Dendritic cell treated with granulocyte-macrophage colony-stimulating factor and Interleukin-4, amounts not matched to agents 40 ng/mL and 50 ng/mL, for 4 days (primary cell): Measurements from ENCODE around the gene NXNL2.

Source experiments
- H3K27ac Mint-ChIP-seq: one replicate; pipeline ENCODE4 v1.8.0; 2022; ENCODE audit warnings: mild to moderate bottlenecking, mixed read lengths
- H3K27me3 Mint-ChIP-seq: one replicate; pipeline ENCODE4 v1.8.0; 2022; ENCODE audit warnings: mild to moderate bottlenecking, mixed read lengths
- H3K36me3 Mint-ChIP-seq: one replicate; pipeline ENCODE4 v1.8.0; 2022; ENCODE audit warnings: low read depth, mixed read lengths
- H3K4me1 Mint-ChIP-seq: one replicate; pipeline ENCODE4 v1.8.0; 2022; ENCODE audit warnings: low read depth, mixed read lengths
- H3K4me3 Mint-ChIP-seq: one replicate; pipeline ENCODE4 v1.8.0; 2022; ENCODE audit warnings: mild to moderate bottlenecking, moderate library complexity, mixed read lengths
- H3K9me3 Mint-ChIP-seq: one replicate; pipeline ENCODE4 v1.8.0; 2022; ENCODE audit warnings: mixed read lengths
- intact Hi-C: fragments of 100-400 bp; cut with micrococcal nuclease; formaldehyde crosslinking; loops from one replicate; pipeline ENCODE4 v1.15.0; 2022

NXNL2 gene

GRCh38 chr9:88578121-88579049 lies 43.4 kb downstream of the NXNL2 start:
- peaks cover 13% of the 10 kb centered on the region for H3K27me3 Mint-ChIP-seq
- no peaks in the 10 kb centered on the region for H3K36me3 Mint-ChIP-seq
- H3K27ac Mint-ChIP-seq: no peak overlapping the region
- peaks cover 18% of the 10 kb centered on the region for H3K4me1 Mint-ChIP-seq
- no peaks in the 10 kb centered on the region for H3K9me3 Mint-ChIP-seq
- intact Hi-C loops: loop anchor here (1.0 to 5.0 kb wide), 3 partner anchors 270 to 628 kb away; no protein-coding TSS in a partner anchor
- peak overlapping the region; percentile 46 for H3K4me3 Mint-ChIP-seq

- Mint-ChIP-seq H3K27me3 (peaks cover 13% of the 10 kb centered on the region), H3K4me1 (peaks cover 21% of the 10 kb centered on the region), H3K9me3 (no peaks in the 10 kb centered on the region), H3K36me3 (no peaks in the 10 kb centered on the region), H3K27ac (no peak overlapping the region), H3K4me3 (no peak overlapping the region)
- intact Hi-C loops: loop anchor here (2.0 to 5.0 kb wide), 2 partner anchors 270 to 402 kb away; no protein-coding TSS in a partner anchor
These were observed 44.2 kb downstream of the NXNL2 start for GRCh38 chr9:88579050-88579715.

GRCh38 chr9:88580961-88581360 lies 46.0 kb downstream of the NXNL2 start:
- no peaks in the 10 kb centered on the region for H3K36me3 Mint-ChIP-seq
- peaks cover 21% of the 10 kb centered on the region for H3K4me1 Mint-ChIP-seq
- H3K27ac Mint-ChIP-seq: no peak overlapping the region
- intact Hi-C loops: no loop called here
- no peak overlapping the region for H3K4me3 Mint-ChIP-seq
- no peaks in the 10 kb centered on the region for H3K9me3 Mint-ChIP-seq
- H3K27me3 Mint-ChIP-seq: peaks cover 9% of the 10 kb centered on the region

GRCh38 chr9:88583901-88584596 lies 49.1 kb downstream of the NXNL2 start:
- intact Hi-C loops: no loop called here
- H3K36me3 Mint-ChIP-seq: no peaks in the 10 kb centered on the region
- H3K9me3 Mint-ChIP-seq: peaks cover 9% of the 10 kb centered on the region
- no peak overlapping the region for H3K27ac Mint-ChIP-seq
- H3K4me1 Mint-ChIP-seq: peaks cover 22% of the 10 kb centered on the region
- peaks cover 2% of the 10 kb centered on the region for H3K27me3 Mint-ChIP-seq
- no peak overlapping the region for H3K4me3 Mint-ChIP-seq

GRCh38 chr9:88585426-88585825 lies 50.4 kb downstream of the NXNL2 start:
- intact Hi-C loops: no loop called here
- Mint-ChIP-seq H3K9me3 (peaks cover 9% of the 10 kb centered on the region), H3K4me1 (peaks cover 22% of the 10 kb centered on the region), H3K27me3 (peaks cover 2% of the 10 kb centered on the region), H3K27ac (no peak overlapping the region), H3K4me3 (no peak overlapping the region), H3K36me3 (no peaks in the 10 kb centered on the region)

GRCh38 chr9:88586452-88586851 lies 51.5 kb downstream of the NXNL2 start:
- Mint-ChIP-seq H3K27ac (no peak overlapping the region), H3K27me3 (peaks cover 2% of the 10 kb centered on the region), H3K4me3 (no peak overlapping the region), H3K4me1 (peaks cover 22% of the 10 kb centered on the region), H3K36me3 (no peaks in the 10 kb centered on the region), H3K9me3 (peaks cover 9% of the 10 kb centered on the region)
- intact Hi-C loops: no loop called here

- Mint-ChIP-seq H3K27me3 (peaks cover 2% of the 10 kb centered on the region), H3K4me3 (no peak overlapping the region), H3K36me3 (no peaks in the 10 kb centered on the region), H3K27ac (no peak overlapping the region), H3K9me3 (peaks cover 9% of the 10 kb centered on the region), H3K4me1 (peaks cover 22% of the 10 kb centered on the region)
- intact Hi-C loops: no loop called here
These were observed 52.2 kb downstream of the NXNL2 start for GRCh38 chr9:88587182-88587581.

GRCh38 chr9:88587885-88588649 lies 53.1 kb downstream of the NXNL2 start:
- no peaks in the 10 kb centered on the region for H3K36me3 Mint-ChIP-seq
- intact Hi-C loops: no loop called here
- H3K27me3 Mint-ChIP-seq: peaks cover 4% of the 10 kb centered on the region
- H3K4me1 Mint-ChIP-seq: peaks cover 22% of the 10 kb centered on the region
- peaks cover 9% of the 10 kb centered on the region for H3K9me3 Mint-ChIP-seq
- H3K27ac Mint-ChIP-seq: no peak overlapping the region
- H3K4me3 Mint-ChIP-seq: no peak overlapping the region

- peaks cover 9% of the 10 kb centered on the region for H3K9me3 Mint-ChIP-seq
- intact Hi-C loops: no loop called here
- no peak overlapping the region for H3K27ac Mint-ChIP-seq
- peaks cover 15% of the 10 kb centered on the region for H3K4me1 Mint-ChIP-seq
- peaks cover 6% of the 10 kb centered on the region for H3K27me3 Mint-ChIP-seq
- no peaks in the 10 kb centered on the region for H3K36me3 Mint-ChIP-seq
- H3K4me3 Mint-ChIP-seq: no peak overlapping the region
These were observed 54.7 kb downstream of the NXNL2 start for GRCh38 chr9:88589656-88590055.

- H3K4me1 Mint-ChIP-seq: peaks cover 12% of the 10 kb centered on the region
- intact Hi-C loops: no loop called here
- no peak overlapping the region for H3K27ac Mint-ChIP-seq
- peaks cover 9% of the 10 kb centered on the region for H3K9me3 Mint-ChIP-seq
- H3K27me3 Mint-ChIP-seq: peaks cover 5% of the 10 kb centered on the region
- no peak overlapping the region for H3K4me3 Mint-ChIP-seq
- no peaks in the 10 kb centered on the region for H3K36me3 Mint-ChIP-seq
These were observed 55.7 kb downstream of the NXNL2 start for GRCh38 chr9:88590558-88591146.

GRCh38 chr9:88593537-88594185 lies 58.7 kb downstream of the NXNL2 start:
- H3K36me3 Mint-ChIP-seq: no peaks in the 10 kb centered on the region
- peaks cover 8% of the 10 kb centered on the region for H3K27me3 Mint-ChIP-seq
- peaks cover 6% of the 10 kb centered on the region for H3K4me1 Mint-ChIP-seq
- H3K4me3 Mint-ChIP-seq: no peak overlapping the region
- H3K27ac Mint-ChIP-seq: no peak overlapping the region
- intact Hi-C loops: loop anchor here (1.0 to 2.0 kb wide), 2 partner anchors 408 to 685 kb away; no protein-coding TSS in a partner anchor
- H3K9me3 Mint-ChIP-seq: no peaks in the 10 kb centered on the region
